ENCODE results near the gene SNTB2. TPM values are rescaled to one million over a fixed set of nuclear protein-coding genes. Genes with fewer than 3 reads are reported as not detected.

The SNTB2 gene
- total RNA-seq, 1 experiment from 2014 or later, result 20.2 TPM

GRCh38 chr16:69223882-69224281 is 36.9 kb downstream of the SNTB2 start:
- no peak overlapping the region for H3K9ac ChIP-seq (ENCODE audit: extremely low read depth, insufficient read length, low read length)
- no peaks in the 10 kb centered on the region for H3K27me3 ChIP-seq (ENCODE audit: insufficient read depth, low read length)
- H3K4me3 Mint-ChIP-seq, result no peak overlapping the region
- H3K79me2 ChIP-seq (ENCODE audit: insufficient read depth, low read length), result no peaks in the 10 kb centered on the region; the same call in 1 of the 2 replicates
- no peak overlapping the region for H3K23ac ChIP-seq (ENCODE audit: insufficient read length, low read depth, low read length)
- H2AK5ac ChIP-seq (ENCODE audit: insufficient read length, low read length), result no peak overlapping the region
- peak overlapping the region in 1 of 3 experiments; percentile 91; a peak in 2 of 7 replicates for H3K27ac Mint-ChIP-seq
- H3K14ac ChIP-seq (ENCODE audit: insufficient read depth, low read length), result no peak overlapping the region
- H2BK15ac ChIP-seq (ENCODE audit: low read depth, low read length), result no peak overlapping the region
- H2BK12ac ChIP-seq (ENCODE audit: insufficient read length, low read depth, low read length), result no peak overlapping the region
- H4K91ac ChIP-seq (ENCODE audit: insufficient read length, low read depth, low read length), result no peak overlapping the region
- no peak overlapping the region for H2BK20ac ChIP-seq (ENCODE audit: low read depth, low read length, poor library complexity, severe bottlenecking)
- no peak overlapping the region for H2BK120ac ChIP-seq (ENCODE audit: low read depth, low read length, poor library complexity, severe bottlenecking)
- no peaks in the 10 kb centered on the region for H3K27me3 Mint-ChIP-seq (ENCODE audit: low read depth)
- no peaks in the 10 kb centered on the region for H4K20me1 ChIP-seq (ENCODE audit: control insufficient read depth, insufficient read depth, insufficient read length)
- H3K56ac ChIP-seq (ENCODE audit: insufficient read length, low read depth, low read length), result no peak overlapping the region
- H4K8ac ChIP-seq (replicated peaks; ENCODE audit: insufficient read length, low read depth, low read length), result no peak overlapping the region
- TF ChIP-seq CTCF (conservative IDR thresholded peaks at IDR 0.05), result no peak
- no peak overlapping the region for H3K4ac ChIP-seq (ENCODE audit: low read depth, low read length)
- peaks cover 0 to 3% of the 10 kb centered on the region in 2 experiments; a peak in 2 of 4 replicates for H3K4me1 Mint-ChIP-seq
- peaks cover 8% of the 10 kb centered on the region for H3K79me1 ChIP-seq (ENCODE audit: insufficient read depth, low read depth, low read length, poor library complexity, severe bottlenecking)
- no peak overlapping the region for H2AFZ ChIP-seq (ENCODE audit: low read length)
- H3T11ph ChIP-seq (ENCODE audit: low read length), result no peak overlapping the region
- no peak overlapping the region for H3K4me2 ChIP-seq (ENCODE audit: insufficient read depth, insufficient read length, low read length)
- H3K27ac ChIP-seq (ENCODE audit: insufficient read length, low read depth, low read length), result no peak overlapping the region
- H2BK5ac ChIP-seq (ENCODE audit: insufficient read length, low read length), result no peak overlapping the region
- peaks cover 0 to 9% (median 6%) of the 10 kb centered on the region in 3 experiments; a peak in 3 of 7 replicates for H3K36me3 Mint-ChIP-seq (ENCODE audit: insufficient read depth in 1 of 3, low read depth in 3 of 3)
- H3K9me3 ChIP-seq (ENCODE audit: control insufficient read depth, low read depth, low read length), result no peaks in the 10 kb centered on the region
- no peak overlapping the region for H3K18ac ChIP-seq (ENCODE audit: insufficient read length, low read depth, low read length)
- no peak for DNase-seq
- no peaks in the 10 kb centered on the region; a peak in 2 of 5 replicates for H3K9me3 Mint-ChIP-seq
- H3K23me2 ChIP-seq (ENCODE audit: insufficient read length, low read depth, low read length, poor library complexity, severe bottlenecking), result no peaks in the 10 kb centered on the region
- WGBS (ENCODE audit: extremely low coverage, insufficient read length, low lambda C conversion rate), result no CpG with 5 or more reads among the region's 6 CpGs
- no peak overlapping the region for H4K5ac ChIP-seq (ENCODE audit: insufficient read length, low read depth, low read length)
- no peaks in the 10 kb centered on the region for H3K4me1 ChIP-seq (ENCODE audit: insufficient read depth, low read length)
